ENCODE measurements around the gene STARD9.

GRCh38 chr15:42721916-42722315, 146.5 kb downstream of the STARD9 start:
- TF ChIP-seq NR2C1 (IDR thresholded peaks at IDR 0.05) (no peak), NR2C1 (tag; IDR thresholded peaks at IDR 0.05) (no peak), TOE1 (IDR thresholded peaks at IDR 0.05; ENCODE audit: borderline replicate concordance) (no peak), TOE1 (CRISPR knock-in tag; IDR thresholded peaks at IDR 0.05; ENCODE audit: borderline replicate concordance, low read depth) (no peak), MYNN (IDR thresholded peaks at IDR 0.05) (no peak), MYNN (CRISPR knock-in tag; IDR thresholded peaks at IDR 0.05) (no peak), TARDBP (IDR thresholded peaks at IDR 0.05) (no peak), PRPF4 (IDR thresholded peaks at IDR 0.05; ENCODE audit: insufficient read depth, low read depth, low read length, poor library complexity, severe bottlenecking) (no peak), HDAC8 (tag; IDR thresholded peaks at IDR 0.05) (no peak), KAT2B (IDR thresholded peaks at IDR 0.05; ENCODE audit: low read depth, low read length) (no peak), ZNF3 (CRISPR knock-in tag; IDR thresholded peaks at IDR 0.05) (no peak), ZNF707 (CRISPR knock-in tag; conservative IDR thresholded peaks at IDR 0.05) (no peak), HDAC2 (IDR thresholded peaks at IDR 0.05) (no peak), POLR2AphosphoS5 (IDR thresholded peaks at IDR 0.05; ENCODE audit: control insufficient read depth, insufficient read depth, low read depth, low read length) (no peak), CTCF (IDR thresholded peaks at IDR 0.05 in 2 of 3, conservative IDR thresholded peaks at IDR 0.05 in 1 of 3; ENCODE audit: insufficient read depth in 2 of 3, low read depth in 1 of 3, low read length in 3 of 3) (no peak), ZNF121 (CRISPR knock-in tag; conservative IDR thresholded peaks at IDR 0.05) (no peak)
